Motor neuron (in vitro differentiated cells): ENCODE results near the gene ADIPOR2. TPM values are rescaled to one million over a fixed set of nuclear protein-coding genes. Genes with fewer than 3 reads are reported as not detected.
A peak's percentile ranks its signal among the peaks of the same experiment; 100 is the strongest.

ENCODE experiments used
- ATAC-seq, 8 experiments: fragments of 200-7000 bp; cut with Tn5 transposase; replicated peaks in 6 of 8; 2 replicates each; pipeline ENCODE4 v1.8.0; 2021; ENCODE audit warnings: mild to moderate bottlenecking in 8 of 8, moderate library complexity in 8 of 8
- H3K27ac ChIP-seq, 2 donors: fragments of 250-450 bp; sonication (Bioruptor Pico); 2 replicates each; pipeline ENCODE4 v1.9.0; 2021; ENCODE audit warnings: antibody characterized with exemption in 2 of 2, mild to moderate bottlenecking in 2 of 2, moderate library complexity in 1 of 2
- H3K4me1 ChIP-seq, 2 donors: fragments of 250-450 bp; sonication (Bioruptor Pico); replicated peaks in 1 of 2; 2 replicates each; pipeline ENCODE4 v1.6.1; 2021; ENCODE audit warnings: antibody characterized with exemption in 2 of 2, mild to moderate bottlenecking in 2 of 2, moderate library complexity in 1 of 2
- H3K4me3 ChIP-seq, 5 donors: fragments of 250-450 bp; sonication (Bioruptor Pico); 2 replicates each; pipeline ENCODE4 v1.9.0; 2021; ENCODE audit warnings: antibody characterized with exemption in 5 of 5, mild to moderate bottlenecking in 5 of 5, moderate library complexity in 4 of 5
- WGBS, 10 experiments: fragments of 450-650 bp; shearing (Covaris generic); methylation state at CpG; one replicate each; pipeline ENCODE4 v1.0.0; 2022; 5-methylcytosine and 5-hydroxymethylcytosine counted together
- in situ Hi-C, 9 experiments: fragments of 400-800 bp; cut with MboI; loops; one replicate each; pipeline ENCODE4 v1.15.0; 2021; ENCODE audit warnings: low sequenced_read_pairs in 9 of 9, low pct_unique_long_range_greater_than_20kb in 2 of 9; ENCODE audit not compliant: unreplicated experiment in 9 of 9
- total RNA-seq, 8 experiments: library from RNA; unstranded; fragments of 300-600 nt; gene quantifications; 2 replicates each; pipeline versions ENCODE4 v1.2.3 to v1.2.4, GENCODE V29; 2022

Gene ADIPOR2
- total RNA-seq, 8 experiments from 2014 or later, result 14.1 to 49.4 (median 26.1) TPM

DNA sequence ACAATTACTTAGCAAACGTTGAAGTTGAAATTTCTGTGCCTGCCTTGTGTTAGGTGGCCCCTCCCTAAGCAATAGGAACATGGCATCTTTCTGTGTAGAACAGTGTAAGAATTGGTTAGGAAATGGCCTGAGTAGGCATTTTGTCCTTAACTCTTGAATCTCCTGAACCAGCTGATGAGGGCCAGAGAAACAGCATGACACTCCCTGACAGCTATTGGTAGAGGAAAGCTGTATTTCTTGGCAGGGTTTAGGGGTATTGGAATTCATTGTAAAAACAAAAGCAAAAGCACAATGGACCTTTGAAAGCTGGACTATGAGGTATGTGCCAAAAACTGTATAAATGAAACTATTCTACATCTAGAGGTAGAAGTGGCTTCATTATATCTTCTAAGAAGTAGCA is 88.9 kb downstream of the ADIPOR2 start:
- Histone ChIP-seq H3K4me3 (no peak overlapping the region), H3K27ac (no peak overlapping the region), H3K4me1 (peaks cover 11 to 19% of the 10 kb centered on the region in 2 donors)
- 50 to 100% (median 84%) methylated on average over 1 of the region's 1 CpG; no CpG with 5 or more reads in 4 of the 10 experiments for WGBS, 10 experiments
- in situ Hi-C loops, result loop anchor here in 7 of 9 experiments (10.0 to 25.0 kb wide), 4 partner anchors 117 to 158 kb away; partner anchors contain the start of gene WNT5B (in 3 of the 7)
- ATAC-seq, result peak in 2 of 8 experiments; percentile 18 to 21

DNA sequence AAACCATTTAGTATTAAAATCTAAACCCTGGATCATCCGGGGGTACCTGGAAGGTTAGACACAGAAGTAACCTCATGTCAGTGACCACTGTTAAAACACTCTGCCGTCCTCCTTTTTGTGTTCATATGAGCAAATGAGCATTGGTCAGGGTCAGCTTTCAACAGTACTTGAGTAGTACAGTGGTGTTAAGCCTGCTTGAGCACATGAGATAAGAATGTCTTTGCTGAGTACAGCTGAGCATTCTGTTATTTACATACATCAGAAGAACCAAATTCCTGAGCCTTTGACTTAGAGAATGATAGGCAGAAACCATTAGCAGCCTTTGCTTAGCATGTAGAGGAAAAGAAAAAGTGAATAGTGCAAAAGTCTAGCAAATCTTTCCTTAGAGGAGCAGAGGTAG is 90.9 kb downstream of the ADIPOR2 start:
- WGBS, 10 experiments, result 20 to 100% (median 100%) methylated on average over 1 to 2 of the region's 2 CpGs; no CpG with 5 or more reads in 5 of the 10 experiments
- Histone ChIP-seq H3K4me1 (peaks cover 2 to 7% of the 10 kb centered on the region in 2 donors), H3K27ac (no peak overlapping the region), H3K4me3 (no peak overlapping the region)
- ATAC-seq, result peak in 4 of 8 experiments; percentile 23 to 85 (median 66)
- in situ Hi-C loops, result loop anchor here in 7 of 9 experiments (10.0 to 25.0 kb wide), 4 partner anchors 119 to 156 kb away; partner anchors contain the start of gene WNT5B (in 3 of the 7)

DNA sequence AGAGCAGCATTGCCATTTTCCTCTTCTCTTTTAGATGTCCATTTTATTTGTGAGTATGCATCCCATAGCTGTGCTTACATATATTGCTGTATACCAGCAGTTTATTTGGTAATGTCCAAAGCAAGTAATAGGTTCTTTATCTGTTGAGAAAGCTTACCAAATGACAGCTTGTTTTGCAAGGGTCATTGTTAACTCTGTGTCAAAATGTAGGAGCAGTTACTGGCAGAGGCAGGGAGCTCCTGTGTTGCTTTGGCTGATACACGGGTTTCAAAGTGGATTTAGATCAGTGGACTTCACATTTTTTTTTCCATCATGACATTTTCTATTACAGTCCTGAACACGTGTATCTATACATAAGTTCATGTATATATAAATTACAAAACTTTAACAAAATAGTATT is 91.3 kb downstream of the ADIPOR2 start:
- Histone ChIP-seq H3K4me1 (peaks cover 0 to 3% of the 10 kb centered on the region in 2 donors), H3K27ac (no peak overlapping the region), H3K4me3 (no peak overlapping the region)
- whole genome bisulfite sequencing, 10 experiments, result 64 to 100% (median 80%) methylated on average over 1 to 2 of the region's 2 CpGs; no CpG with 5 or more reads in 1 of the 10 experiments
- in situ Hi-C loops, result loop anchor here in 7 of 9 experiments (10.0 to 25.0 kb wide), 4 partner anchors 120 to 155 kb away; partner anchors contain the start of gene WNT5B (in 3 of the 7)
- ATAC-seq, result no peak

DNA sequence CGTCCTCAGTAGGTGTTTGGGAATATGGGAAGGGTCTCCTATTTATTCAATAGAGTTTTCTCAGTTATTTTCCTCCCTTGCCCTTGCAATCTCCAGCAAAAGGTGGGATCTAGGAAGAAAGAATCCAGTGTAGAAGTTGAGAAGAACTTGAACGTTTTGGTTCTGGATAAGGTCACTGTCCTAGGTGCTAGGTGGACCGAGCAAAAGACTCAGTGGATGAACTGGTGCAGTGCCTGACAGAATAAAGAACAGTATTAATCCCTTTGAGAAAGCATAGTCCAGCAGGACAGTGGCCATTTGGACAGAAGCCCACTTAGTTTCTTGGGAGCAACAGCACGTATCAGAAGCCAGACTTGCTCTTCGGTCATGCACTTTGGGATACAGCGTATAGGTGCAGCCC is 96.8 kb downstream of the ADIPOR2 start:
- Histone ChIP-seq H3K4me1 (no peaks in the 10 kb centered on the region), H3K4me3 (no peak overlapping the region), H3K27ac (no peak overlapping the region)
- WGBS, 10 experiments, result 0 to 100% (median 87%) methylated on average over 1 to 6 of the region's 6 CpGs
- in situ Hi-C loops, result loop anchor here in 8 of 9 experiments (5.0 to 25.0 kb wide), 5 partner anchors 125 to 150 kb away; partner anchors contain the start of gene WNT5B (in 3 of the 8)
- no peak for ATAC-seq

DNA sequence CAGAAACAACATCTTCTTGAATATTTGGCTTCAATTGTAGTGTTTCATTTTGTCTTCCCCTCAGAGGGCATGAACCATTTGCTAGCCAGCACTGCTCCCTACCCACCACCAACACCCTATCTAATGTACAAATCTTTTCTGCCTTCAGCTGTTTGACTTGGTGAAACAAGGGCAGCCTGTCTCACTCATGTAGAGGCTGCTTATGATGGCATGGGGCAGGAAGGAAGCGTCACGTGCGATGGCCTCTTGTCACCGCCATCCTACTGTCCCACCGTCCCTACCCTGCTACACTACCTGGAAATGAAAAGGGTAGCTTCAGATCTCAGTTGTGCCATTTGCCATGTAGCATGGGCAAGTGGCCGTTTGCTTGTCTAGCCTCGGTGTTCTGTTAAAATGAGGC is 99.6 kb downstream of the ADIPOR2 start:
- Histone ChIP-seq H3K27ac (no peak overlapping the region), H3K4me3 (no peak overlapping the region), H3K4me1 (no peaks in the 10 kb centered on the region)
- 60 to 100% (median 91%) methylated on average over 1 to 6 of the region's 7 CpGs; no CpG with 5 or more reads in 4 of the 10 experiments for WGBS, 10 experiments
- no peak for ATAC-seq
- in situ Hi-C loops, result loop anchor here in 7 of 9 experiments (5.0 to 25.0 kb wide), 6 partner anchors 128 to 153 kb away; partner anchors contain the start of gene WNT5B (in 3 of the 7)

DNA sequence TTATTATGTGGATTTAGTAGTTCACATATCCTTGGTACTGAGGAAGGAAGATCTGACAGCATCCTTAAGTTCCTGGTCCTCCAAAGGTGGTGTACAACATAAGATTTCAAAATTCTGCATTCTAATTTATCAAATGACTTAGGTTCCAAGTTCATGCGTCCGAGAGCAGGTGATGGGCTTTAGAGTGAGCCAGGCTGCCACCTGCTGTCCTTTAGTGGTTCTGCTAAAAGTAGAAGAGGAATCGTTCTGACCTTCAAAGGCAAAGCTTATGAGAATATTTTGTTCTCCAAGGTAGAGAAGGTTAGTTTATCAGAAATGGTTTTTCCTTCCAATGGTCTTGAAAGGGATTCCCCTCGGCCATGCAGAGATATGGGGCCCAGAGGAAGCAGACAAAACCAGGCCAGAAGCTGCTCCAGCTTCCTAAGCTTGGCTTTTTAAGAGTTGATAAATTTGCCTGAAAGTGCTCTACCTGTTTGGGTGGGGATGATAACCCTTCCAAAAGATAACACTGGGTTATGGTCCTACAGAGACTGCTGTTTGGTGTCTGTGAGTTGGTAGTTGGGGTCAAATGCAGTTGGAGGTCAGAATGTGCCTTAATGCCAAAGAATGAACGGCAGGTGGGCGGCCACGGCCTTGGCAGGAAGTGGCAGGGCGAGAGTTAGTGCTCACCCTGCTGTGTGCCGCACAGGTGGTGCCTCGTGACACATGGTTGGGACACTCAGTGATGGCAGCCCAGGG is 100.4 kb downstream of the ADIPOR2 start:
- WGBS, 10 experiments, result 0 to 87% (median 8%) methylated on average over 1 to 6 of the region's 10 CpGs; no CpG with 5 or more reads in 2 of the 10 experiments
- no peak overlapping the region for H3K27ac ChIP-seq
- H3K4me1 ChIP-seq, result peaks cover 3 to 6% of the 10 kb centered on the region in 2 donors
- in situ Hi-C loops, result loop anchor here in 7 of 9 experiments (5.0 to 25.0 kb wide), 6 partner anchors 129 to 154 kb away; partner anchors contain the start of gene WNT5B (in 3 of the 7)
- no peak overlapping the region for H3K4me3 ChIP-seq
- ATAC-seq, result no peak

DNA sequence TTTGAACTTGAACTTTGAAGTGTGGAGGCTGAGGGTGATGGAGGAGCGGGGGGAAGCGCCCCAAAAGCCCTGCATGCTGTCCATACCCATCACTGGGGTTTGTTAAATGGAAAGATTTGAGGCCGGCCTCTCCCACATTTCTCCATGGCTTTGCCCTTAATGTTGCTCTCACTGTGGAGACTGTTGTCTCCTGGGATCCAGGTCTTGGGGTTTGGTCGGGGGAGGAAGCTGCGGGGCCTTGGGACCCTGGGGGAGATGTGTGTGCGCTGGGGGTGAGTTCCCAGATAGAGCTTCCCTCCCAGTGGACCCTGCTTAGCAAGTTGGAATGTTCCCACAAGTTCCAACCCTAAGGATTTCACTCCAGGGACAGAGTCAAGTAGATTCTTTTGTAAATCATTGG is 101.5 kb downstream of the ADIPOR2 start:
- Histone ChIP-seq H3K4me1 (peaks cover 3 to 8% of the 10 kb centered on the region in 2 donors), H3K27ac (no peak overlapping the region), H3K4me3 (no peak overlapping the region)
- WGBS, 10 experiments, result 60 to 100% (median 100%) methylated on average over 1 to 2 of the region's 6 CpGs; no CpG with 5 or more reads in 7 of the 10 experiments
- no peak for ATAC-seq
- in situ Hi-C loops, result loop anchor here in 7 of 9 experiments (5.0 to 25.0 kb wide), 6 partner anchors 130 to 155 kb away; partner anchors contain the start of gene WNT5B (in 3 of the 7)

DNA sequence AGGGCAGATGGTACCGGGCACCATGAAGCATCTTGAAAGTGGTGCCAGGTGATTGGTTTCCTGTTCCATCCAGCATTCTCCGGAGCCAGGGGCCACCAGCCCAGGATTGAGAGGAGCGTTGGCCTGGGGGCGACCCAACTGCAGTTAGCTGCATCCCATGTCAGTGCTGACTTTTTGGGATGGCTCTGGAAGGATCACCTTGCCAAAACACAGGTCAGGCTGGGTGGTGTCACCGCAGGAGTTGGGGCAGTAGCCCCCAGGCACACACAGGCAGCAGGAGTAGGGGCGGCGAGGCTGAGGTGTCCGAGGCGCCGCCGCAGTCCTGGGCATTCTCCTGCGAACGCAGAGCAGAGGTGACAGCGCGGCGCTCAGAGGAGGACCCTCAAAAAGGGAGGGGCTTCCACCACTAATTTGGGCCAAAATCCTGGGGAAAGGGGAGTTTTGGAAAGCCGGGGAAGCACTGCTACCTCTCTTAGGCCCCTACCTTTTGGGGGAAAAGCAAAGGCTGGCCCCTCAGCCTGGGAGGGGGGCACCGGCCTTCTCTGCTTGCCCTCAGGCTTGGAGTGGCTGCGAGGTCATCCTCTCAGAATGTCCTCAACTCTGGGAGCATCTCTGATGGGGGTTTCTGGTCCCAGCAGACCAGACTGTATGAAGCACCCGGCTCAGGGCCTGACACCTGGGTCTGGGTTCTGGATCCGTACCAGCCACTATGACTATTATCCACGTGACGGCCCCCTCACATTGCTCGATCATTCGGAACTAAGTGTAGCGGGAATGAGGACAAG is 102.7 kb downstream of the ADIPOR2 start:
- no peak overlapping the region for H3K4me3 ChIP-seq
- 68 to 100% (median 92%) methylated on average over 1 to 15 of the region's 26 CpGs; no CpG with 5 or more reads in 5 of the 10 experiments for WGBS, 10 experiments
- in situ Hi-C loops, result loop anchor here in 7 of 9 experiments (5.0 to 25.0 kb wide), 6 partner anchors 131 to 156 kb away; partner anchors contain the start of gene WNT5B (in 3 of the 7)
- no peak for ATAC-seq
- peaks cover 3 to 8% of the 10 kb centered on the region in 2 donors for H3K4me1 ChIP-seq
- no peak overlapping the region for H3K27ac ChIP-seq

DNA sequence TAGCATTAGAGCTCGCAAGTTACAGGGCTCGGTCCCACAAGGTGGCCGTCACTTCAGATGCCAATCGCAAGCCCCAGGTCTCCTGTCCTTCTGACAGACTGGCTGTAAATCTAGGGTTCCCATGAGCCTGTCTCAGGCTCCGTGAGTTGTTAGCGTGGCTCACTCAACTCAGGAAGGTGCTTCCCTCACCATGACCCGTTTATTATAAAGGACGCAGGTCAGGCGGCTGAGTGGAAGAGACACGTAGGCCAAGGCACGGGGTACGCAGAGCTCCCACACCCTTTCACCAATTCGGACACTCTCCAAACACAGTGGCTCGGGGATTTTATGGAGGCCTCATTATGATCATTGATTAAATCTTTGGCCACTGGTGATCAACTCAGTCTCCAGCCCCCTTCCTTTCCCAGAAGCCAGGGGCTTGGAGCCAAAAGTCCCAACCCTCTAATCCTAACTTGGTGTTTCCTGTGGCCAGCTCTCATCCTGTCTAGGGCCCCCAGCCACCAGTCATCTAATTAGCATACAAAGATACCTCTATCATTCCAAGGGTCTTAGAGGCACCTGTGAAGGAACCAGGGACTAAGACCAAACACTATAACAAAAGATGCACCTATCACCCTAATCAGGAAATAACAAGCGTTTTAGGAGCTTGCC is 103.7 kb downstream of the ADIPOR2 start:
- Histone ChIP-seq H3K4me1 (peaks cover 3 to 8% of the 10 kb centered on the region in 2 donors), H3K4me3 (no peak overlapping the region), H3K27ac (no peak overlapping the region)
- WGBS, 10 experiments, result 50 to 100% (median 93%) methylated on average over 1 to 7 of the region's 15 CpGs; no CpG with 5 or more reads in 2 of the 10 experiments
- in situ Hi-C loops, result loop anchor here in 7 of 9 experiments (5.0 to 25.0 kb wide), 6 partner anchors 132 to 157 kb away; partner anchors contain the start of gene WNT5B (in 3 of the 7)
- ATAC-seq, result no peak

DNA sequence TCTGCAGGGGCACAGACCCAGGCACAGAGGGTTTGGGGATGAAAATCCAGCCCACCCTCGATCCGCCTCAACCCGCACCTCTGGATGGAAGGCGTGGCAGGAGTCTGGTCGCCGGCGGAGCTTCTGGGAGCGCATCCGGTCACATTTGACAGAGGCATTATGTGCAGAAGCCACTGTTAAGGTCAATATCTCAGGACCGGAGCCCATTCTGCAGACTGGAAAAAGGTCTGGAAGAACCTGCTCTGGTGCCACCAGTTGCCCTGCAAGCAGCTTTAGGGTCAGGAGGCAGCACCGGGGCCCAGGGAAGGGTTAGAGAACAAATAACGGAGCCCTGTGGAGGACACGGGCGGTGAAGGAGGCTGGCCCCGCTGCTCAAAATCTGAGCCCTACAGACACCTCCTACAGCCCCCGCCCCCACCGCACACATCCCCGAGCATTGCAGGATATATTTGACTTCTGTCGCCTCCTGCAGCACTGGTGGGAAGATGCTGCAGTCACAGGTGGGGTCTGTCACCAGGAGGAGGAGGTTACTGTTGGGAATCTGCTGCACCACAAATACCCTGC is 104.4 kb downstream of the ADIPOR2 start:
- Histone ChIP-seq H3K4me1 (peaks cover 3 to 10% of the 10 kb centered on the region in 2 donors), H3K4me3 (no peak overlapping the region), H3K27ac (no peak overlapping the region)
- WGBS, 10 experiments, result 80 to 100% (median 86%) methylated on average over 2 to 8 of the region's 19 CpGs; no CpG with 5 or more reads in 6 of the 10 experiments
- in situ Hi-C loops, result loop anchor here in 7 of 9 experiments (10.0 to 25.0 kb wide), 5 partner anchors 133 to 158 kb away; partner anchors contain the start of gene WNT5B (in 3 of the 7)
- ATAC-seq, result no peak

DNA sequence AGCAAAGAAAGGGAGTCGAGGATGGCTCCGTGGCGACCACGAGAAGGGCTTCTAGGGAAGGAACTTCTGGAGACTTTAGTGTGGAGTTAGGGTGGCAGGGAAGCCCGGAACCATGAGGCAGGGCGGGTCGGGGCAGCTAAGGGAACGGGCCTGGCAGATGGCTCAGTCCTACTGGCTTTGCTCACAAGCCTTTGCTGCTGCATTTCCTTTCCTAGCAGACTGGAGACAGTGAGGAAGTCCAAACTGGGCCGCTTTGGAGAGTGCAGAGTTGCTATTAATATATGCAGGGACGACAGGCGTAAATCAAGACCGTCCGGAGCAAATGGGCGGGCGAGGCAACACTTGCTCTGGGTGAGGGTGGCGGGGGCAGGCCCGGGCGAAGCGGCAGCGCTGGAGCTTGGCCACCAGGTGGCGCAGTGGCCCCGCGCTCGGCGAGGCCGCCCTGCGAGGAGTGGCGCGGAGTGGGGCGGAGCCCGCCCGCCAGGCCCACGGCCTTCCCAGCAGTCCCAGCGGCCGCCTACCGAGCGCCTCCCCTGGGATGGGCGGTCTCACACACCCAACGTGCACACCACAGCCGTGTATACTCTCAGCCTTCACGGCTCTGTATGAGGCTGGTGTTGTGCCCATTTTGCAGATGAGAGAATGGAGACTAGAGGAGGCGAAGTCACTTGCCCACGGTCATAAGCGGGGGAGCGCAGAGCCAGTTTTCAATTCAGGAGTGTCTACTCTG is 105.1 kb downstream of the ADIPOR2 start:
- Histone ChIP-seq H3K27ac (no peak overlapping the region), H3K4me3 (peak overlapping the region in 4 of 5 donors; percentile 2 to 19 (median 14)), H3K4me1 (peaks cover 9 to 17% of the 10 kb centered on the region in 2 donors)
- WGBS, 10 experiments, result 0 to 20% (median 1%) methylated on average over 1 to 20 of the region's 45 CpGs; no CpG with 5 or more reads in 5 of the 10 experiments
- ATAC-seq, result peak; percentile 75 to 93 (median 86)
- in situ Hi-C loops, result loop anchor here in 7 of 9 experiments (10.0 to 25.0 kb wide), 5 partner anchors 134 to 159 kb away; partner anchors contain the start of gene WNT5B (in 3 of the 7)
